Chondrocyte (in vitro differentiated cells): ENCODE data around the gene CSH1. TPM values are rescaled to one million over a fixed set of nuclear protein-coding genes. Genes with fewer than 3 reads are reported as not detected.
"Not testable (repeated sequence)": the region's sequence is repeated elsewhere in the genome, so short reads cannot be mapped to it uniquely, and the experiment has no call there.

Experiments used
- DNase-seq: peaks from one replicate; pipeline ENCODE4 v3.0.0; 2021; ENCODE audit warnings: mixed read lengths, low spot score
- H3K27ac Mint-ChIP-seq: one replicate; pipeline ENCODE4 v1.8.0; 2021; ENCODE audit warnings: mild to moderate bottlenecking, moderate library complexity, mixed read lengths; ENCODE audit not compliant: unreplicated experiment
- H3K27me3 Mint-ChIP-seq: 2 replicates; pipeline ENCODE4 v1.8.0; 2021; ENCODE audit warnings: low read depth, mixed read lengths
- H3K36me3 Mint-ChIP-seq: 2 replicates; pipeline ENCODE4 v1.8.0; 2021; ENCODE audit warnings: low read depth, mixed read lengths
- H3K4me1 Mint-ChIP-seq: 2 replicates; pipeline ENCODE4 v1.8.0; 2021; ENCODE audit warnings: low read depth, mild to moderate bottlenecking, mixed read lengths
- H3K4me3 Mint-ChIP-seq: one replicate; pipeline ENCODE4 v1.8.0; 2021; ENCODE audit warnings: mild to moderate bottlenecking, moderate library complexity, mixed read lengths; ENCODE audit not compliant: unreplicated experiment
- H3K9me3 Mint-ChIP-seq: 2 replicates; pipeline ENCODE4 v1.8.0; 2021; ENCODE audit warnings: low read depth, mixed read lengths
- total RNA-seq: library from RNA; stranded (reverse); gene quantifications from 3 replicates; pipeline ENCODE4 v1.2.1, GENCODE V29; 2021
- TF ChIP-seq, protein P1 (sequence below): fragments of 200-600 bp; sonication (generic); IDR thresholded peaks from 2 replicates; pipeline ENCODE4 v1.5.0; 2021; ENCODE audit warnings: antibody characterized with exemption, mild to moderate bottlenecking, moderate library complexity

CSH1 gene
- total RNA-seq, 1 donor from 2014 or later = not detected

DNA sequence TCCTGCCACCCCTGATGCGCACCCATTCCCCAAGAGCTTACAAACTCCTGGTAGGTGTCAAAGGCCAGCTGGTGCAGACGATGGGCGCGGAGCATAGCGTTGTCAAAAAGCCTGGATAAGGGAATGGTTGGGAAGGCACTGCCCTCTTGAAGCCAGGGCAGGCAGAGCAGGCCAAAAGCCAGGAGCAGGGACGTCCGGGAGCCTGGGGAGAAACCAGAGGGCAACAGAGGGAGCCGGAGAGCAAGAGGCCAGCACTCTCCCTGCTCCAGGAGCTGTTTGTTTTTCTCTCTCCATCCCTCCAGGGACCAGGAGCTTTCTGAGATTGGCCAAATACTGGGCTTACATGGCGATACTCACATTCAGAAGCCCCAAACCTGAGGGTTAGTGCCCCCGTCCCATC is 21.9 kb upstream of the CSH1 start:
- H3K4me3 Mint-ChIP-seq = no peak overlapping the region
- peaks cover 42% of the 10 kb centered on the region for H3K27me3 Mint-ChIP-seq
- TF ChIP-seq, protein P1, sequence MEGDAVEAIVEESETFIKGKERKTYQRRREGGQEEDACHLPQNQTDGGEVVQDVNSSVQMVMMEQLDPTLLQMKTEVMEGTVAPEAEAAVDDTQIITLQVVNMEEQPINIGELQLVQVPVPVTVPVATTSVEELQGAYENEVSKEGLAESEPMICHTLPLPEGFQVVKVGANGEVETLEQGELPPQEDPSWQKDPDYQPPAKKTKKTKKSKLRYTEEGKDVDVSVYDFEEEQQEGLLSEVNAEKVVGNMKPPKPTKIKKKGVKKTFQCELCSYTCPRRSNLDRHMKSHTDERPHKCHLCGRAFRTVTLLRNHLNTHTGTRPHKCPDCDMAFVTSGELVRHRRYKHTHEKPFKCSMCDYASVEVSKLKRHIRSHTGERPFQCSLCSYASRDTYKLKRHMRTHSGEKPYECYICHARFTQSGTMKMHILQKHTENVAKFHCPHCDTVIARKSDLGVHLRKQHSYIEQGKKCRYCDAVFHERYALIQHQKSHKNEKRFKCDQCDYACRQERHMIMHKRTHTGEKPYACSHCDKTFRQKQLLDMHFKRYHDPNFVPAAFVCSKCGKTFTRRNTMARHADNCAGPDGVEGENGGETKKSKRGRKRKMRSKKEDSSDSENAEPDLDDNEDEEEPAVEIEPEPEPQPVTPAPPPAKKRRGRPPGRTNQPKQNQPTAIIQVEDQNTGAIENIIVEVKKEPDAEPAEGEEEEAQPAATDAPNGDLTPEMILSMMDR = no peak
- no peaks in the 10 kb centered on the region for H3K36me3 Mint-ChIP-seq
- peak; percentile 48 for DNase-seq
- H3K9me3 Mint-ChIP-seq = no peaks in the 10 kb centered on the region
- H3K4me1 Mint-ChIP-seq = peaks cover 4% of the 10 kb centered on the region
- no peak overlapping the region for H3K27ac Mint-ChIP-seq

DNA sequence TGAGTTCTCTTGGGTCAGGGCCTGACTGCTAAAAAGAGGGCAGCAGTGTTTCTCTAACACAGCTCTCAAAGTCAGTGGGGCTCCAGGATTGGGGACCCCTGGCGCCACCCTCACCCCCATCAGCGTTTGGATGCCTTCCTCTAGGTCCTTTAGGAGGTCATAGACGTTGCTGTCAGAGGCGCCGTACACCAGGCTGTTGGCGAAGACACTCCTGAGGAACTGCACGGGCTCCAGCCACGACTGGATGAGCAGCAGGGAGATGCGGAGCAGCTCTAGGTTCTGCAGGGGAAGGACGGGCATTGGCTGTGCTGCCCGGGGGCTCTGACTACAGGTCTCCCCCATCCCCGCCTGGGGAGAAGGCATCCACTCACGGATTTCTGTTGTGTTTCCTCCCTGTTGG is 21.3 kb upstream of the CSH1 start:
- Mint-ChIP-seq H3K4me3 (no peak overlapping the region), H3K36me3 (no peaks in the 10 kb centered on the region), H3K4me1 (peaks cover 4% of the 10 kb centered on the region), H3K27ac (no peak overlapping the region), H3K27me3 (peaks cover 42% of the 10 kb centered on the region), H3K9me3 (no peaks in the 10 kb centered on the region)
- TF ChIP-seq, protein P1 = no peak
- peak; percentile 56 for DNase-seq

DNA sequence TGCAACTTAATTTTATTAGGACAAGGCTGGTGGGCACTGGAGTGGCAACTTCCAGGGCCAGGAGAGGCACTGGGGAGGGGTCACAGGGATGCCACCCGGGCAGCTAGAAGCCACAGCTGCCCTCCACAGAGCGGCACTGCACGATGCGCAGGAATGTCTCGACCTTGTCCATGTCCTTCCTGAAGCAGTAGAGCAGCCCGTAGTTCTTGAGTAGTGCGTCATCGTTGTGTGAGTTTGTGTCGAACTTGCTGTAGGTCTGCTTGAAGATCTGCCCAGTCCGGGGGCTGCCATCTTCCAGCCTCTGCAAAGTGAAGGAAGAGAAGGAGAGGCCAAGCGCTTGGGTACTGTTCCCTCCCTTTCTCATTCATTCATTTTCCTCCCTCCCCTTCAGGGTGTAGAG is 20.8 kb upstream of the CSH1 start:
- not testable (repeated sequence) for H3K27ac Mint-ChIP-seq, H3K4me1 Mint-ChIP-seq

DNA sequence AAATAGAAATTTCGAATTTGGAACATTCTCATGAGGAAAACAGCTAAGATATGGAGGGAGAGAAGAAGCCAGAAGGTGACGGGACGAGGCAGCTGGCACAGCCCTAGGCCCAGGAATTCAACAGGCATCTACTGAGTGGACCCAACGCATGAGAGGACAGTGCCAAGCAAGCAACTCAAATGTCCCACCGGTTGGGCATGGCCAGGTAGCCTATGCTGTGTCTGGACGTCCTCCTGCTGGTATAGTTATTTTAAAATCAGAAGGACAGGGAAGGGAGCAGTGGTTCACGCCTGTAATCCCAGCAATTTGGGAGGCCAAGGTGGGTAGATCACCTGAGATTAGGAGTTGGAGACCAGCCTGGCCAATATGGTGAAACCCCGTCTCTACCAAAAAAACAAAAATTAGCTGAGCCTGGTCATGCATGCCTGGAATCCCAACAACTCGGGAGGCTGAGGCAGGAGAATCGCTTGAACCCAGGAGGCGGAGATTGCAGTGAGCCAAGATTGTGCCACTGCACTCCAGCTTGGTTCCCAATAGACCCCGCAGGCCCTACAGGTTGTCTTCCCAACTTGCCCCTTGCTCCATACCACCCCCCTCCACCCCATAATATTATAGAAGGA is 20.3 kb upstream of the CSH1 start:
- Mint-ChIP-seq H3K4me3 (no peak overlapping the region), H3K9me3 (no peaks in the 10 kb centered on the region), H3K27ac (no peak overlapping the region), H3K4me1 (peaks cover 4% of the 10 kb centered on the region), H3K27me3 (peaks cover 39% of the 10 kb centered on the region), H3K36me3 (no peaks in the 10 kb centered on the region)
- TF ChIP-seq, protein P1 = no peak
- DNase-seq = peak; percentile 7

More for the DNA sequence above, 20.8 kb upstream of the CSH1 start:
- DNase-seq, H3K36me3 Mint-ChIP-seq, H3K9me3 Mint-ChIP-seq, H3K4me3 Mint-ChIP-seq: not testable (repeated sequence)
- peaks cover 39% of the 10 kb centered on the region for H3K27me3 Mint-ChIP-seq

DNA sequence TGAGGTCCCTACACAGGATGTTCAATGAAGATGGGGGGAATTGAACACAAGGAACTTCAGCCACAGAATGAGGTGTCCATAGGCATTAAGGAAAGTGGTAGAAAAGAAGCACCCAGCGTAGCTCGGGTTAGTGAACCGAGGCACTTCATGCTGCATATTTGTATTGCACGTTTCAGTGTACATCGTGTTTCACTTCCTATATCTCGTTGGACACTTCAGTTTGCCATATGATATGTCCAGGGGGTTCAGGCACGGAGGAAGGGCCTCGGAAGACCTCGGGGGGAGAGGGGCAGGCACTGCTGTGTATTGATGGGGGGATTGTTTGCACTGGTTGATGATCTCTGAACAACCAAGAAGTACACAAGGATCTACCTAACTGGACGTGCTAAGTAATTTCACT is 19.4 kb upstream of the CSH1 start:
- H3K27me3 Mint-ChIP-seq = peaks cover 44% of the 10 kb centered on the region
- not testable (repeated sequence) for H3K4me3 Mint-ChIP-seq, H3K36me3 Mint-ChIP-seq, H3K4me1 Mint-ChIP-seq, H3K27ac Mint-ChIP-seq, H3K9me3 Mint-ChIP-seq
- DNase-seq = peak; percentile 7

DNA sequence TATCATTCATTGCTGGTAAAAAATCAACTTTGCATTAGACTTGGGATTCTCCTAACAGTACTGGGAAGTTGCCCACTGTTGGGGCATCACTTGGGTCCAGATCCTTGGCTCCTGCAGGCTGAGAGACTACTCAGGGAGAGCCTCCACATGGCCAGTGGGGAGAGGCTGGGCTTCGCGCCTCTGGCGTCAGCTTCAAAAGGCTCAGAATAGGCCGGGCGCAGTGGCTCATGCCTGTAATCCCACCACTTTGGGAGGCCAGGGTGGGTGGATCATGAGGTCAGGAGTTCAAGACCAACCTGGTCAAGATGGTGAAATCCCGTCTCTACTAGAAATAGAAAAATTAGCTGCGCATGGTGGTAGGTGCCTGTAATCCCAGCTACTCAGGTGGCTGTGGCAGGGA is 18.1 kb upstream of the CSH1 start:
- Mint-ChIP-seq H3K4me1 (peaks cover 4% of the 10 kb centered on the region), H3K9me3 (no peaks in the 10 kb centered on the region), H3K36me3 (no peaks in the 10 kb centered on the region), H3K4me3 (no peak overlapping the region), H3K27me3 (peaks cover 52% of the 10 kb centered on the region), H3K27ac (no peak overlapping the region)
- DNase-seq = peak; percentile 52
- TF ChIP-seq, protein P1 = no peak
